ENCODE results near the gene DDX54.
"Not testable (repeated sequence)": the region's sequence is repeated elsewhere in the genome, so short reads cannot be mapped to it uniquely, and the experiment has no call there.

DDX54 gene

DNA sequence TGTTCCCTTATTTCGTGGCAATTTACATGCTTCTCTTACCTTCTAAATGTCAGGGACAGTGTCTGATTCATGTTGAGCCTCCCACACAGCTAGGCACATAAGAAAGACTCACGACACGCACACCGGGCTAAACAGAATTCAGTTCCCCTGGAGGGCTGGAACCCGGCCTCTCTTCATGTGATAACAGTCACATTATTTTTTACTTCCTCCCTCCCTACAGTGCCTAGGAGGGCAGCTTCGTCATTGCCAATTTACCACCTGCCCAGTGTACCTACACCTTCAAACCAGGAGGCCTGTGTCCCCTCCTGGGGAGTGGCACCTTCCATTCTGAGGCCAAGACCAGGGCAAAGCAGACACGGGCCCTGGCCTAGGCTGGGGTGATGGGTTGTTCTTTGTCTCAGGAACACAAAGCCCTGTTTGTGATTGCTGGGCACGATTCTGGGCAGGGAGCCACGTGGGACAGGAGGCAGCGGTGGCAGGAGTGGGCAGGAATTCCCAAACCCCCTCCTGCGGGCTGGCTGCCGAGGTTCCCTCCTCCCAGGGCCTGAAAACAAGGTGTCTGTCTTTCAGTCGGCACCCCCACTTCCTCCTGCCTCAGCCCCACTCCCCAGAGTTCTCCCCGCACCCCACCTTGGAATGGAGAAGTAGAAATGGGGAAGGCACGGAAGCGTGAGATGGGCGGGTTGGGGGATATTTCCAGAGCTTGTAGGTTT lies 42.9 kb downstream of the DDX54 start:
- DNase-seq (ENCODE audit: low read depth in 2 of 2) = no peak

GRCh38 chr12:113141716-113142115 lies 43.6 kb downstream of the DDX54 start:
- DNase-seq (ENCODE audit: low read depth in 2 of 2) = not testable (repeated sequence)

- DNase-seq (ENCODE audit: low read depth in 2 of 2) = no peak
Observed at GRCh38 chr12:113140706-113141105, 44.6 kb downstream of the DDX54 start.

GRCh38 chr12:113138826-113139225 lies 46.5 kb downstream of the DDX54 start:
- no peak for DNase-seq (ENCODE audit: low read depth in 2 of 2)

GRCh38 chr12:113137861-113138783 lies 47.2 kb downstream of the DDX54 start:
- no peak for DNase-seq (ENCODE audit: low read depth in 2 of 2)

DNA sequence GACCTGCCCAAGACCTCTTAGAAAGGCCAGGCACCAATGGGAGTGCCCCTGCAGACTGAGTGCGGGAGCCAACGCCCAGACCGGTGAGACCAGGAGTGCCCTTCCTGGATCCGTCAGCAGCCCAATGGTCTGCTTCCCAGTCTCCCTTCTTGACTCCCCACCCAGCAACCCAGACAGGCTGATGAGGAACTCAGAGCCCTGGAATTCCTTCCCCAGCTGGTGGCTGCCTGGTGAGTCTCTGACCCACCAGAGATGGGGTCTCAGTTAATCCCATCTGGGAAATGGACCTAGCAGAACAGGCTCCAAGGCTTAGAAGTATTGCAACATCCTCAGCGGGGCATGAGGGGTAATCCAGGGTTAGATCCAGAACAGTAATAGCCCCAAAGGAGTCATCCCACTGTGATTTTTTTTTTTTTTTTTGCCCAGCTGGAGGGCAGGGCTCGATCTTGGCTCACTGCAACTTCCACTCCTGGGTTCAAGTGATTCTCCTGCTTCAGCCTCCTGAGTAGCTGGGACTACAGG lies 48.2 kb downstream of the DDX54 start:
- no peak for DNase-seq (ENCODE audit: low read depth in 2 of 2)

DNA sequence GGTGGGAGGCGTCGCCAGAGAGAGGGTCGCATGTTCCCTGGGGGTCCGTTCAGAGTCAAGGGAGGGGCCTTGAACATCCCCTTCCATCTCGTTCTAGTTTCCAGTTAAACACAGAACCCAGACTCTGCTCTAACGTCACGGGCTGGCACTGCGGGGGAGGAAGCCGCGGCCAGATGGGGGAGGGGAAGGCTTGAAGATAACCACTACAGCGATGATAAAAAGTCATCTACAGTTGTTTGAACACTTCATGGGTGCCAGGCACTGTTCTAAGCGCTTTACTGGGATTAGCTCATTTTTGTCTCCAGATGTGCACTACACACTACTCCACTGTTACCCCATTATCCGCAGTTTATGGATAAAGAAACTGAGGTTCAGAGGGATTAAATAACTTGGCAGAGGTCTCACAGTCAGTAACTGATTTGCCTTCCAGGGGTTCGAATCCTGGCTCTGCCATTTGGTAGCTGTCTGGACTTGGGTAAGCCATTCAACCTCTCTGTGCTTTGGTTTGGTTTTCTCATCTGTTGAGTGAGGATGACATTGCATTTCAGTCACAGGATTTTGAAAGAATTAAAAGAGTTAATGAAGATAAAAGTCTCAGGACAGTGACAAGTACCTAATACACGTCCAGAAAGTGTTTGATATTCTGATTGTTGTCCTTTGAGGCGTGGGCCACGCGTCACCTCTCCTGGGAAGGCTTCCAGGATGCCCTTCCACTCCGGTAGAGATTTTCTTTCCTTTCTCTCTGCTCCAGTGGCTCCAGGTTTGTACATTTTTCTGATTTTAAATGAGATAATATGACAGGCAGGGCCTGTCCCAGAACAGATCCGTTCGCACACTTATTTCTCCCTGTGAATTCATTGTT lies 48.9 kb downstream of the DDX54 start:
- DNase-seq (ENCODE audit: low read depth in 2 of 2) = peak; percentile 62

DNA sequence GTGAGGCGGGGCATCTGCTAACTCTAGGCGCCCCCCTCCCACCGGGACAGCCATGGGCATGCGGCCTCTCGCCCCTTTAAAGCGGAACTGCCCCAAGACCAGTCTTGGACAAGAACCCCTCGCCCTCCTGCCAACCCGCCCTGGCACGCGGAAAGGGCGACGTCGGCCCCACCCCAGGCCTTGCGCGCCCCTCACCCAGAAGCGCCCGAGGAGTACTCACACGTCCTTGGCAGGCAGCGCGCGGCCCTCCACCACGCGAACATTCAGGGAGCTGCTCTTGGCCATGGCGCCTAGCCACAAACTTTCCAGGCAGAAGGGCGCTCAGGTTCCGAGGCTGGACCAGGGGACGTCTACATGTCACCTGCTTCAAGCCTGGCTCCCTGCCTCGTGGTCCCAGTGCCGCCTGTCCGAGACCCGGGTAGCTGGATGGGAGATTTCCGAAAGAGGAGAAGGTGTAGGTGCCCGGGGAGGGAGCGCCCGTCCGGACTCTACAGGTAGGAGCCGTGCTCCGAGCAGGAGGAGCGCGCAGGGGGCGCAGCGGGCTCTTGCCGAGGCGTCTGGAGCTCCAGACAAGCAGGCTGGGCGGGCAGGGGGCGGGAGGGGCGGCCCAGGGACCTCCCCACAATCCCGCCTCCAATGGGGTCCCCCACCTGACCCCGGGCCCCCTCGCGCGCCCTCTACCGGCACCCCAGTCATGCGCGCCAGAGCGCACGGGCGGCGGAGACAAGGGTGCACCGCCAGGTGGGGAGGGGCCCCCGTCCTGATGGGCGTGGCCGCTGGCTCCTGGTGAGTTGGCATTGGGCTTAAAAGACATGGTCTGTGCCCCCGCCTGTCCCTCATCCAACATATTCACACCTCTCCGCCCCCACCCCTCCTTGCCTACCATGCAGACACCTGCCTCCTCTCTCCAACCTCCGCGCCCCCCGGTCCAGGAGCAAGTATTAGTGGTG lies 49.8 kb downstream of the DDX54 start, which contains the start of gene RASAL1:
RASAL1 (minus strand) TSS at position 584 of the 950 bp plus-strand sequence; CDS start at position 285, 299 bp downstream.
- DNase-seq (ENCODE audit: low read depth in 2 of 2) = peak; percentile 73 to 81

DNA sequence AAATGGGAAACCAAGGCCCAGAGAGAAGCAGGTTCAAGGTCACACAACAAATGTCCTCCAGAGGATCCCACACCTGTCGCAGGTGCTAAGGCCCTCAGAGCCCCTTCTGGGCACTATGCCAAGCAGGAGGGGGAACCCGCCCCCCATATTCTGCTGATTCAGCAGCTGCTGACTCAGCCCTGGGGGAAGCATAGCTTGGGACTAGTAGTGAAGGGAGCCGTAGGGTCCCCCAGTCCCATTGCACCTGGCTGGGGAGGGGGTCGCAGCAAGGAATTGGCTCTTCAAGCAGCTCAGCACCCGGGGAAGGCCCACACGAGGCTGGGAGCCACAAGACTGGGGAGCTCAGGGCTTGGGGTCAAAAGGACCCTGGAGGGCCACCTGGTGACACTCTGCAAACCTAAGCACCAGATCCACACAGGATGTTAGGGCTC lies 50.7 kb downstream of the DDX54 start:
- no peak for DNase-seq (ENCODE audit: low read depth in 2 of 2)

GRCh38 chr12:113134071-113134470 lies 51.2 kb downstream of the DDX54 start:
- no peak for DNase-seq (ENCODE audit: low read depth in 2 of 2)

DNA sequence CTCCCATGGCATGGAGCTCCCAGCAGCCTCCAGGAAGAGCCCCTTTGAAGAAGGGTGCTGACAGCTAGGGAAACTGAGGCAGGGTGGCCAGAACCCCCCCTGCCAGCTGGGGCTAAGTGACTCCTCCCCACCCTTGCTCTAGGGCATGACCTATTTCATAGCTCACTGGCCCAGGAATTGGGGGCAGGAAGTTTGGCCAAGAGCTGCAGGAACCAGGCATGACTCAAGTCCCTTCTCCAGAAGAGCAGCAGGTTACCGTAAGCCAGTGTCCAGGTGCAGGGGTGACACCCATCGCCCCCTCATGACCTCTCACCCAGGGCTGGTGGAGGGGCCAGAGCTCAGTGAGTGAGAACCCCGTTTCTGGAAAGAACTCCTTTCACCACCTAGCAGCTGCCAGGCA lies 51.6 kb downstream of the DDX54 start:
- DNase-seq (ENCODE audit: low read depth in 2 of 2) = no peak

GRCh38 chr12:113133036-113133435 lies 52.2 kb downstream of the DDX54 start:
- no peak for DNase-seq (ENCODE audit: low read depth in 2 of 2)

GRCh38 chr12:113131556-113131955 lies 53.7 kb downstream of the DDX54 start:
- no peak for DNase-seq (ENCODE audit: low read depth in 2 of 2)

DNA sequence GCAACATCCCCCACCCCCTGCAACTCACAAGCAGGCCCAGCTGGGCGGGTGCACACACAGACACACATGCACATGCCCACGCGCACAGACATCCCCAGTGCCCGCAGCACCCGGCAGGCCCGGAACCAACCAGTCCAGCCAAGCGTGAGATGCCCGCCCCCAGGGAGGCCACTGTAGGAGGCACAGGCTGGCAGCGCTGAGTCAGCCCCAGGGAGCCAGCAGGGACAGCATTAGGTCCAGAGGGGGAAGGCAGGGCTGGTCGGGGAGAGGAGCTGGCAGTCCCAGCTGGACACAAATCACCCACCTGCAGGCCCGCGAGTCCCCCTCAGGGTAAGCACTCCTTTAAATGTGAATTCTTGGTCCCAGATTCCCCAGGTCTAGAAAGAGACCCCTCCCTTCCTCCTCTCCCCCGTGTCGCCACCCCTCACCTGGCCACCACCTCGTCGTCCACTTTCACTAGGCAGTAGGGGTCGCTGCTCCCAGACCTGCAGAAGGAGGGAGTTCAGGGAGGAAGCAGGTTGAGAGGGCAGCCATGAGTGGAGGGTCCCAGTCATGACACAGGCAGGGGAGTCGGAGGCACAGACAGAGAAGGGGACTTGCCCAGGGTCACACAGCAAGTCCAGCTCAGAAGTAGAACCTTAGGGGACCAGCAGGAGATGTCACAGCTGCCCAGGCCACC lies 54.7 kb downstream of the DDX54 start:
- DNase-seq (ENCODE audit: low read depth in 2 of 2) = no peak

DNA sequence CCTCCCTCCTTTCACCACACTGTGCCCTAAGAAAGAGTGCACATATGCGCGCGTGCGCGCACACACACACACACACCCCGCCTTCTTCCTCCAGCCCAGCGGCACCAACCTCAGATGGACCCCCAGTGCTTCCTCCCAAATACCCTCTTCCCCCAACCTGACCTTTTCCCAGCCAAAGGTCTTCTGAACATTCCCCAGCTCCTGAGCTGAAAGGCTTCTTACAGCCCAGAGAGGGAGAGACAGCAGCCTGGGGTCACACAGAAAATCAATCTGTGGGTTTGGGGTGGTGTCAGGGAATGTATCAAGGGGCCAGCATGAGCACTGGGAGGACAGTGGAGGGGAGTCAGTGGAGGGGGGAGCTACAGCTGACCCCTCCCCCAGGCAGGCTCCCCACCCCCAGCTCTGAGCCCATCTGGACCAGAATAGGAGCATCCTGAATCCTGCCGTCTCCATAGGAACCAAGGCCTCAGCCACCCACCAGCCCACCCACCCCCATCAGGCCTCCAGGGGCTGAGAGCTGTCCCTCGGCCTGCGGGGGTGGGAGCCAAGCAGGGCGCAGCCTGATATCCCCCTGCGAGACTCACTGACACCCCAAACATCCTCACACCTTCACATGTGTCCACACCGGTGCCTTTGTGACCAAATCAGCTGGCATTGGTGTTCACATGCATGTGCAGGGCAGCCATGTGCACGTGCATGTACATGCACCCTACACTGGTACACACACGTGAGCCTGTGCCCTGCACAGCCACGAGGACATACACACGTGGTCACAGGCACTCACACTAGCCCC lies 55.4 kb downstream of the DDX54 start:
- DNase-seq (ENCODE audit: low read depth in 2 of 2) = no peak

- DNase-seq (ENCODE audit: low read depth in 2 of 2) = no peak
Observed at GRCh38 chr12:113128802-113129663, 56.2 kb downstream of the DDX54 start.

DNA sequence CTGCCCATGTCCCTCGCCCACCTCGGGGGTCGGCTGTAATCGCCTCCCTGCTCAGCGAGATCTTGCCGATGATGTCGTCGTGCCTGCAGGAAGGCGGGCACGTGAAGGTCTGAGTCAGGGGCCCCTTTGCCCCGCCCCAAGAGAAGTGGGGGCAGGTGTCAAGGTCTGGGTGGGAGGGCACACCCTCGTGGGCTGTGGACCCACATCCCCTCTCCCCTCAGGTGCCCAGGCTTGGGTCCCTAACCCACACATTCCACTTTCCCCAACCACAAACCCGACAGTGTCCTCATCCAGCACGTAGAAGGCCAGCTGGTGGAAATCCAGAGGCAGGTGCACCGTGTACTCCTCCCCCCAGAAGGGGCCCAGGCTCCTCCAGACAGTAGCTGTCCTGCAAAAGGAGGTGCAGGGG lies 57.5 kb downstream of the DDX54 start:
- DNase-seq (ENCODE audit: low read depth in 2 of 2) = no peak

Data from stimulated activated CD8-positive, alpha-beta memory T cell treated with anti-CD3 and anti-CD28 coated beads, Interleukin-15, amount 100 ng/mL, for 48 hours (primary cell).